ENCODE results near the gene ATP6V1E1. TPM values are rescaled to one million over a fixed set of nuclear protein-coding genes. Genes with fewer than 3 reads are reported as not detected.
"Not testable (repeated sequence)": the region's sequence is repeated elsewhere in the genome, so short reads cannot be mapped to it uniquely, and the experiment has no call there.

Gene ATP6V1E1
- total and polyA plus RNA-seq, 2 donors (not counting 1 experiment from before 2014, with no cell fraction given), result 182 to 238 TPM

- no peaks in the 10 kb centered on the region for H3K9me3 ChIP-seq (ENCODE audit: control insufficient read depth, insufficient read depth, low read depth, low read length)
- peak; percentile 91 for DNase-seq (ENCODE audit: low read depth in 2 of 2)
These were observed 10.1 kb upstream of the ATP6V1E1 start, which contains the start of gene BCL2L13 for GRCh38 chr22:17638432-17639246. Gene BCL2L13, plus strand, starts transcription at chr22:17638757. Its CDS starts 16,955 bp downstream, at chr22:17655712.

DNA sequence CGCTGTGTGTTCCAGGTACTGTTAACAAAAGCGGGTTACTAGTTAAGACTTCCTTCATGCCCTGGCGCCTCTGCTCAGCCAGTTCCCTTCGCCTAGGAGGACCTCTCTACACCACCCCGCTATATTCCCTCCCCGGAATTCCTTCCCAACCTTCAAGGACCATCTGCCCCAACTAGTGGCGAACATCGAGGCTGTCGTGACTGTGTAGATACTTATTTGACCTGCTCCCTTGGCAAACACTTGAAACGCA lies 9.6 kb upstream of the ATP6V1E1 start:
- Histone ChIP-seq H2AFZ (ENCODE audit: low read length) (peak overlapping the region; percentile 69), H3K9me3 (ENCODE audit: control insufficient read depth, insufficient read depth, low read depth, low read length) (no peaks in the 10 kb centered on the region), H3K36me3 (ENCODE audit: control insufficient read depth, insufficient read depth, low read length) (no peaks in the 10 kb centered on the region), H4K20me1 (ENCODE audit: control insufficient read depth, extremely low read depth, insufficient read depth, low read length) (no peaks in the 10 kb centered on the region), H3K4me3 (replicated peaks in 1 of 4; ENCODE audit: control extremely low read depth in 1 of 4, insufficient read depth in 1 of 4, low read depth in 3 of 4, low read length in 4 of 4) (peak overlapping the region; percentile 74 to 95 (median 86)), H3K27me3 (ENCODE audit: control insufficient read depth, insufficient read depth, low read length) (no peaks in the 10 kb centered on the region), H3K79me2 (ENCODE audit: control insufficient read depth, insufficient read depth, low read length) (peaks cover 28% of the 10 kb centered on the region), H3K9ac (ENCODE audit: insufficient read depth, low read length) (peak overlapping the region; percentile 99), H3K4me2 (ENCODE audit: extremely low read depth, insufficient read depth, low read length) (peak overlapping the region; percentile 94), H3K27ac (ENCODE audit: insufficient read depth, low read length) (peak overlapping the region; percentile 100), H3K4me1 (ENCODE audit: control insufficient read depth, extremely low read depth, insufficient read depth, low read length) (peaks cover 12% of the 10 kb centered on the region)
- no peak for TF ChIP-seq EZH2 (IDR thresholded peaks at IDR 0.05; ENCODE audit: low read length, missing control alignments)
- TF ChIP-seq CTCF (conservative IDR thresholded peaks at IDR 0.05 in 1 of 2, IDR thresholded peaks at IDR 0.05 in 1 of 2; ENCODE audit: low read depth in 1 of 2, low read length in 2 of 2), result no peak
- no peak for DNase-seq (ENCODE audit: low read depth in 2 of 2)

More at GRCh38 chr22:17638432-17639246, 10.1 kb upstream of the ATP6V1E1 start, which contains the start of gene BCL2L13:
- Histone ChIP-seq H3K4me2 (ENCODE audit: extremely low read depth, insufficient read depth, low read length) (peak within 1 kb of the TSS; percentile 94), H4K20me1 (ENCODE audit: control insufficient read depth, extremely low read depth, insufficient read depth, low read length) (no peaks in the 10 kb centered on the region), H2AFZ (ENCODE audit: low read length) (peak within 1 kb of the TSS; percentile 69), H3K27ac (ENCODE audit: insufficient read depth, low read length) (peak within 1 kb of the TSS; percentile 100), H3K4me1 (ENCODE audit: control insufficient read depth, extremely low read depth, insufficient read depth, low read length) (peaks cover 8% of the 10 kb centered on the region), H3K4me3 (replicated peaks in 1 of 4; ENCODE audit: control extremely low read depth in 1 of 4, insufficient read depth in 1 of 4, low read depth in 3 of 4, low read length in 4 of 4) (peak within 1 kb of the TSS; percentile 74 to 95 (median 86)), H3K36me3 (ENCODE audit: control insufficient read depth, insufficient read depth, low read length) (no peaks in the 10 kb centered on the region), H3K79me2 (ENCODE audit: control insufficient read depth, insufficient read depth, low read length) (peaks cover 28% of the 10 kb centered on the region), H3K9ac (ENCODE audit: insufficient read depth, low read length) (peak within 1 kb of the TSS; percentile 99), H3K27me3 (ENCODE audit: control insufficient read depth, insufficient read depth, low read length) (no peaks in the 10 kb centered on the region)
- TF ChIP-seq CTCF (conservative IDR thresholded peaks at IDR 0.05 in 1 of 2, IDR thresholded peaks at IDR 0.05 in 1 of 2; ENCODE audit: low read depth in 1 of 2, low read length in 2 of 2), result peak in 1 of 2 donors; percentile 4
- no peak for TF ChIP-seq EZH2 (IDR thresholded peaks at IDR 0.05; ENCODE audit: low read length, missing control alignments)

GRCh38 chr22:17637490-17638181 lies 9.1 kb upstream of the ATP6V1E1 start:
- peak overlapping the region; percentile 99 for H3K9ac ChIP-seq (ENCODE audit: insufficient read depth, low read length)
- H3K9me3 ChIP-seq (ENCODE audit: control insufficient read depth, insufficient read depth, low read depth, low read length), result no peaks in the 10 kb centered on the region
- H3K4me2 ChIP-seq (ENCODE audit: extremely low read depth, insufficient read depth, low read length), result peak overlapping the region; percentile 94
- H3K36me3 ChIP-seq (ENCODE audit: control insufficient read depth, insufficient read depth, low read length), result no peaks in the 10 kb centered on the region
- H2AFZ ChIP-seq (ENCODE audit: low read length), result peak overlapping the region; percentile 69
- H3K4me3 ChIP-seq (replicated peaks in 1 of 4; ENCODE audit: control extremely low read depth in 1 of 4, insufficient read depth in 1 of 4, low read depth in 3 of 4, low read length in 4 of 4), result peak overlapping the region; percentile 74 to 95 (median 86)
- peaks cover 25% of the 10 kb centered on the region for H3K79me2 ChIP-seq (ENCODE audit: control insufficient read depth, insufficient read depth, low read length)
- TF ChIP-seq CTCF (conservative IDR thresholded peaks at IDR 0.05 in 1 of 2, IDR thresholded peaks at IDR 0.05 in 1 of 2; ENCODE audit: low read depth in 1 of 2, low read length in 2 of 2) (no peak), EZH2 (IDR thresholded peaks at IDR 0.05; ENCODE audit: low read length, missing control alignments) (no peak)
- no peak for DNase-seq (ENCODE audit: low read depth in 2 of 2)
- H3K27me3 ChIP-seq (ENCODE audit: control insufficient read depth, insufficient read depth, low read length), result no peaks in the 10 kb centered on the region
- H3K4me1 ChIP-seq (ENCODE audit: control insufficient read depth, extremely low read depth, insufficient read depth, low read length), result peaks cover 12% of the 10 kb centered on the region
- H3K27ac ChIP-seq (ENCODE audit: insufficient read depth, low read length), result peak overlapping the region; percentile 100
- H4K20me1 ChIP-seq (ENCODE audit: control insufficient read depth, extremely low read depth, insufficient read depth, low read length), result no peaks in the 10 kb centered on the region

DNA sequence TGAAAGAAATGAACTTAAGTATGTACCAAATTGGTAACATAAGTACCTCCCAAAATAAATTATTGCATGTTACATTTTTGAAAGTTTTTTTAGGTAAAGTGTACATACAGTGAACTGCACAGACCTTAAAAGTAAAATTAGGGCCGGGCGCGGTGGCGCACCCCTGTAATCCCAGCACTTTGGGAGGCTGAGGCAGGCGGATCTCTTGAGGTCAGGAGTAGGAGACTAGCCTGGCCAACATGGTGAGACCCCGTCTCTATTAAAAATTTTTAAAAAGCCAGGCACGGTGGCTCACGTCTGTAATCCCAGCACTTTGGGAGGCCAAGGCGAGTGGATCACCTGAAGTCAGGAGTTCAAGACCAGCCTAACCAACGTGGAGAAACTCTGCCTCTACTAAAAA lies 8.3 kb upstream of the ATP6V1E1 start:
- Histone ChIP-seq H3K79me2 (ENCODE audit: control insufficient read depth, insufficient read depth, low read length) (peaks cover 22% of the 10 kb centered on the region), H3K4me1 (ENCODE audit: control insufficient read depth, extremely low read depth, insufficient read depth, low read length) (peaks cover 12% of the 10 kb centered on the region)
- H3K27me3 ChIP-seq (ENCODE audit: control insufficient read depth, insufficient read depth, low read length); H4K20me1 ChIP-seq (ENCODE audit: control insufficient read depth, extremely low read depth, insufficient read depth, low read length); H3K36me3 ChIP-seq (ENCODE audit: control insufficient read depth, insufficient read depth, low read length); H3K4me3 ChIP-seq (replicated peaks in 1 of 4; ENCODE audit: control extremely low read depth in 1 of 4, insufficient read depth in 1 of 4, low read depth in 3 of 4, low read length in 4 of 4); DNase-seq (ENCODE audit: low read depth in 2 of 2); H3K9ac ChIP-seq (ENCODE audit: insufficient read depth, low read length); H3K4me2 ChIP-seq (ENCODE audit: extremely low read depth, insufficient read depth, low read length); H2AFZ ChIP-seq (ENCODE audit: low read length); H3K9me3 ChIP-seq (ENCODE audit: control insufficient read depth, insufficient read depth, low read depth, low read length); H3K27ac ChIP-seq (ENCODE audit: insufficient read depth, low read length): not testable (repeated sequence)

Measured in fibroblast of lung (primary cell).